PC-9 (cell line): ENCODE data around the gene CADM2.

Source experiments
- EZH2 ChIP-seq: fragments of 200-600 bp; sonication (generic); IDR thresholded peaks from 2 replicates; pipeline ENCODE4 v1.8.0; 2017; ENCODE audit warnings: antibody characterized with exemption, low read depth
- TF ChIP-seq, protein P1 (sequence below): fragments of 200-600 bp; sonication (generic); conservative IDR thresholded peaks from 2 replicates; pipeline ENCODE4 v1.6.1; 2017; ENCODE audit warnings: mixed run types, antibody characterized with exemption, mild to moderate bottlenecking, moderate library complexity

DNA sequence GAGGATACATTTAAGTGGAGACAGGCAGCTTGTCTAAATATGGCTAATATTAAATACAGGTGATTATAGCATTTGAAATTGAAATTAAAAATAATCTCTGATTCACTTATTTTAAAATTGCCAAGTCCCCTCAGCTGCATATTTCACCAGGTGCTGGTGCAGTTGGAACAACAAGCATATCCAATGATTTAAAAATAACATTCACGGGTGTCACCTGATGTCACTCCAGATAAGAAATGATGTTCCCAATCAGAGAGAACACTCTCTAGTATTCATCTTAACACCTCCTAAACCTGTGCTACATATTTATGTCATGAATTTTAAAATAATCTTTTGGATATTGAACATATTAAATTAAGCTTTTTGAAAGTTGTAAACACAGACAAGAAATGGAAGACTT, 249.9 kb downstream of the CADM2 start:
- TF ChIP-seq, protein P1, sequence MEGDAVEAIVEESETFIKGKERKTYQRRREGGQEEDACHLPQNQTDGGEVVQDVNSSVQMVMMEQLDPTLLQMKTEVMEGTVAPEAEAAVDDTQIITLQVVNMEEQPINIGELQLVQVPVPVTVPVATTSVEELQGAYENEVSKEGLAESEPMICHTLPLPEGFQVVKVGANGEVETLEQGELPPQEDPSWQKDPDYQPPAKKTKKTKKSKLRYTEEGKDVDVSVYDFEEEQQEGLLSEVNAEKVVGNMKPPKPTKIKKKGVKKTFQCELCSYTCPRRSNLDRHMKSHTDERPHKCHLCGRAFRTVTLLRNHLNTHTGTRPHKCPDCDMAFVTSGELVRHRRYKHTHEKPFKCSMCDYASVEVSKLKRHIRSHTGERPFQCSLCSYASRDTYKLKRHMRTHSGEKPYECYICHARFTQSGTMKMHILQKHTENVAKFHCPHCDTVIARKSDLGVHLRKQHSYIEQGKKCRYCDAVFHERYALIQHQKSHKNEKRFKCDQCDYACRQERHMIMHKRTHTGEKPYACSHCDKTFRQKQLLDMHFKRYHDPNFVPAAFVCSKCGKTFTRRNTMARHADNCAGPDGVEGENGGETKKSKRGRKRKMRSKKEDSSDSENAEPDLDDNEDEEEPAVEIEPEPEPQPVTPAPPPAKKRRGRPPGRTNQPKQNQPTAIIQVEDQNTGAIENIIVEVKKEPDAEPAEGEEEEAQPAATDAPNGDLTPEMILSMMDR, result no peak
- no peak for TF ChIP-seq EZH2
